Fibroblast of peridontal ligament (primary cell): Measurements from ENCODE around the gene COQ8B.

ENCODE experiments used
- DNase-seq: peaks from one replicate; pipeline ENCODE4 v3.0.0-alpha.2; 2010; ENCODE audit errors: extremely low read depth

The COQ8B gene

GRCh38 chr19:40691421-40692211 lies 25.1 kb downstream of the COQ8B start:
- DNase-seq, result no peak

GRCh38 chr19:40690693-40691420 lies 25.8 kb downstream of the COQ8B start:
- DNase-seq, result peak; percentile 85

- no peak for DNase-seq
These were observed 26.5 kb downstream of the COQ8B start, which contains the start of gene NUMBL for GRCh38 chr19:40690050-40690692. NUMBL (minus strand) TSS chr19:40690651; CDS start chr19:40690483, 168 bp downstream.

GRCh38 chr19:40689339-40690049 lies 27.2 kb downstream of the COQ8B start:
- DNase-seq, result no peak

GRCh38 chr19:40688987-40689338 lies 27.7 kb downstream of the COQ8B start:
- no peak for DNase-seq

GRCh38 chr19:40688309-40688708 lies 28.4 kb downstream of the COQ8B start:
- no peak for DNase-seq

GRCh38 chr19:40687525-40688016 lies 29.1 kb downstream of the COQ8B start:
- peak; percentile 76 for DNase-seq

- DNase-seq, result no peak
These were observed 29.7 kb downstream of the COQ8B start for GRCh38 chr19:40686882-40687524.

GRCh38 chr19:40685563-40685962 lies 31.1 kb downstream of the COQ8B start:
- no peak for DNase-seq

- no peak for DNase-seq
These were observed 31.6 kb downstream of the COQ8B start for GRCh38 chr19:40685016-40685526.

GRCh38 chr19:40684280-40684679 lies 32.4 kb downstream of the COQ8B start:
- no peak for DNase-seq

GRCh38 chr19:40683437-40683836 lies 33.2 kb downstream of the COQ8B start:
- DNase-seq, result no peak

GRCh38 chr19:40682431-40682964 lies 34.2 kb downstream of the COQ8B start:
- DNase-seq, result no peak

- no peak for DNase-seq
These were observed 35.6 kb downstream of the COQ8B start for GRCh38 chr19:40681039-40681438.

- no peak for DNase-seq
These were observed 39.5 kb downstream of the COQ8B start for GRCh38 chr19:40677156-40677555.

- DNase-seq, result peak; percentile 65
These were observed 42.4 kb downstream of the COQ8B start for GRCh38 chr19:40674291-40674690.

- no peak for DNase-seq
These were observed 43.3 kb downstream of the COQ8B start for GRCh38 chr19:40673397-40673796.

GRCh38 chr19:40672573-40673299 lies 44.0 kb downstream of the COQ8B start:
- DNase-seq, result no peak

GRCh38 chr19:40672038-40672437 lies 44.6 kb downstream of the COQ8B start:
- DNase-seq, result no peak

- DNase-seq, result no peak
These were observed 45.3 kb downstream of the COQ8B start for GRCh38 chr19:40671404-40671803.
